ENCODE data around the gene MYOG. TPM values are rescaled to one million over a fixed set of nuclear protein-coding genes. Genes with fewer than 3 reads are reported as not detected.

The MYOG gene
- total and polyA plus RNA-seq, 2 experiments from 2014 or later = not detected

GRCh38 chr1:203095061-203095690, 9.4 kb upstream of the MYOG start (continued):
- TF ChIP-seq ZNF462 (CRISPR knock-in tag; IDR thresholded peaks at IDR 0.05) = no peak

GRCh38 chr1:203093754-203094410, 8.1 kb upstream of the MYOG start:
- ATAC-seq = no peak
- TF ChIP-seq ZNF331 (CRISPR knock-in tag; IDR thresholded peaks at IDR 0.05; ENCODE audit: low read depth) = no peak
- TF ChIP-seq CREB1 (CRISPR knock-in tag; IDR thresholded peaks at IDR 0.05; ENCODE audit: low read depth) = no peak
- TF ChIP-seq ZNF462 (CRISPR knock-in tag; IDR thresholded peaks at IDR 0.05) = no peak
- TF ChIP-seq JUNB (IDR thresholded peaks at IDR 0.05; ENCODE audit: unreplicated experiment) = no peak
- no peak for TF ChIP-seq NANOG (IDR thresholded peaks at IDR 0.05; ENCODE audit: borderline replicate concordance)
- TF ChIP-seq EZH2 (IDR thresholded peaks at IDR 0.05; ENCODE audit: low read depth, unreplicated experiment) = no peak
- no peak for TF ChIP-seq ETS1 (IDR thresholded peaks at IDR 0.05)

More at GRCh38 chr1:203093754-203094410, 8.1 kb upstream of the MYOG start:
- Mint-ChIP-seq H3K4me1 (peaks cover 8% of the 10 kb centered on the region; the same call in 2 of the 3 replicates), H3K27me3 (ENCODE audit: insufficient read depth, low read depth, poor library complexity) (peaks cover 5% of the 10 kb centered on the region), H3K4me3 (no peak overlapping the region), H3K36me3 (ENCODE audit: low read depth) (peaks cover 10% of the 10 kb centered on the region), H3K9me3 (peaks cover 18% of the 10 kb centered on the region), H3K27ac (no peak overlapping the region)
- H3K27me3 ChIP-seq (ENCODE audit: insufficient read depth) = no peaks in the 10 kb centered on the region
- H3K27ac ChIP-seq (ENCODE audit: low read depth) = no peak overlapping the region
- no peak overlapping the region for H3K4me3 ChIP-seq
- H2AFZ ChIP-seq = no peak overlapping the region
- H4K20me1 ChIP-seq (replicated peaks; ENCODE audit: insufficient read depth) = no peaks in the 10 kb centered on the region
- H3K79me2 ChIP-seq (replicated peaks; ENCODE audit: insufficient read depth) = no peaks in the 10 kb centered on the region
- H3K4me2 ChIP-seq = no peak overlapping the region
- H3F3A ChIP-seq (replicated peaks; ENCODE audit: low read depth) = no peaks in the 10 kb centered on the region
- peaks cover 3% of the 10 kb centered on the region; the same call in 1 of the 2 replicates for H3K36me3 ChIP-seq (ENCODE audit: insufficient read depth)
- no peaks in the 10 kb centered on the region for H3K4me1 ChIP-seq (ENCODE audit: insufficient read depth)
- H3K9me2 ChIP-seq (ENCODE audit: insufficient read depth) = no peaks in the 10 kb centered on the region
- DNase-seq (ENCODE audit: low spot score) = no peak
